ENCODE data around the gene VWA5B1. TPM values are rescaled to one million over a fixed set of nuclear protein-coding genes. Genes with fewer than 3 reads are reported as not detected.

Gene VWA5B1
- total RNA-seq, 1 donor from 2014 or later, result 0.39 TPM

DNA sequence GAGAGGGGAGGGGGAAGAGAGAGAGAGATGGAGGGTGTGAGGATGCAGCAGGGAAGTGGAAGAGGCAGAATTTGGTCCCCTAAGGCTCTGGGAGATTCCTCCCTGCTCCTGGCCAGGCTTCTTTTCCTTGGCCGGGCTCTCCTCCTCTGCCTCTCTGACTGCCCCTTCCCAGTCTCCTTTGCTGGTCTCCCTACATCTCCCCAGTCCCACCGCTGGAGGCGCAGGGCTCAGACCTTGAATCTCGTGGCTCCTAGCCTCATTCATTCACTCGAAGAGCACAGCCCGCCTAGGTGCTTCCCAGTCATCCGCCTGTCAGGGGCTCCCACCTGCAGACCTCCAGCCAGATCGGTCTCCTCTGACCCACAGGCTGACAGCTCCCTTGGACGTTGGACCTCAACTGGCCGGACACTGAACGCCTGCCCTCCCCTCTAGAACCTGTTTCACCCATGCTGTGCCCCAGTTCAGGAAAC lies 76.5 kb downstream of the VWA5B1 start:
- DNase-seq, result no peak

DNA sequence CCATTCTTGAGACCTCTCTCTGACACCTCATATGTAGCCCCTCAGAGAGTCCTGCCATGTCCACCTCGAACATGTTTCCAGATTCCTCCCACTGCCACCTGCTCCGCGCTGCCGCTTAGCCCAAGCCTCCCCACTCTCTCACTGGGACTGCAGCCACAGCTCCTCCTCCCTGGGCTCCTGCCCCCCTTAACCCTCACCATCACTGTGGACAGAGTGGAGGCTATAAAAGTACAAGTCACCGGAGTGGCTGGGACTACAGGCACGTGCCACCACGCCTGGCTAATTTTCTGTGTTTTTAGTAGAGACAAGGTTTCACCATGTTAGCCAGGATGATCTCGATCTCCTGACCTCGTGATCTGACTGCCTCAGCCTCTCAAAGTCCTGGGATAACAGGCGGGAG lies 77.0 kb downstream of the VWA5B1 start:
- DNase-seq, result no peak

GRCh38 chr1:20368866-20369470 lies 78.3 kb downstream of the VWA5B1 start:
- no peak for DNase-seq

- no peak for DNase-seq
These were observed 80.0 kb downstream of the VWA5B1 start for GRCh38 chr1:20370698-20371097.

DNA sequence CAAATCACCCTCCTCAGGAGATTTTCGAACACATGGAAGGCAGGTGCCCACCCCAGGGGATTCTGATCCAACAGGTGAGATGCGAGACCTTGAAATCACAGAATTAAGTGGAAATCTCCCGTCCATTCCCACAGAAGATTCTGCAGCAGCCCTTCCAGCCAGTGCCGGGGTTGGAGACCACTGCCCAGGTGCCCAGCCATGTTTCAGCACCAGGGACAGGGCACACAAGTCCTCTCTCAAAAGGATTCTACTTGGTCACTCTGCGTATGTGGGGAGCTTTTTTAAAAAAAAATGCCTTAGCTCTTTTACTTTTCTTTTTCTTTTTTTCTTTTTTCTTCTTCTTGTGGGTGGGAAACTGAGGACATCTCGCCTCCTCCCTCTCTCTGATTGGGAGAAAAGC lies 80.7 kb downstream of the VWA5B1 start:
- DNase-seq, result no peak

DNA sequence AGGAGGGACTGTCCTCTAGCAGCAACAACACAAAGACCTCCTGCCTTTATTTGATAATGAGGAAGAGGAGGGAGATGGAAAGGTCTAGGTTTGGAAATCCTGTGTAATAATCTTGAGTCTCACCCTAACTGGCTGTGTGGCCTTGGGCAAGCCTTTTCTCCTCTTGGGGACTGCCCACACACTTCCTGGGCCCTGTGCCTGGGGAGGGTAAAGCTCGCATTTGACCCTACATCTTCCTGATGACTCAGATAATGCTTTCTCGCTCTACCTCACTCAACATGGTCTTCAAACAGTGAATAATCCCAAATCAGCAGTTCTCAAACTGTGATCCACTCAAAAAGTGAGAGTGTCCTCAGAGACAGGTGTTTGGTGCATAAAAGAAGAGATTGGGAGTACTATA lies 81.2 kb downstream of the VWA5B1 start:
- DNase-seq, result no peak

GRCh38 chr1:20372676-20373075 lies 82.0 kb downstream of the VWA5B1 start:
- no peak for DNase-seq

GRCh38 chr1:20373286-20373685 lies 82.6 kb downstream of the VWA5B1 start:
- no peak for DNase-seq

DNA sequence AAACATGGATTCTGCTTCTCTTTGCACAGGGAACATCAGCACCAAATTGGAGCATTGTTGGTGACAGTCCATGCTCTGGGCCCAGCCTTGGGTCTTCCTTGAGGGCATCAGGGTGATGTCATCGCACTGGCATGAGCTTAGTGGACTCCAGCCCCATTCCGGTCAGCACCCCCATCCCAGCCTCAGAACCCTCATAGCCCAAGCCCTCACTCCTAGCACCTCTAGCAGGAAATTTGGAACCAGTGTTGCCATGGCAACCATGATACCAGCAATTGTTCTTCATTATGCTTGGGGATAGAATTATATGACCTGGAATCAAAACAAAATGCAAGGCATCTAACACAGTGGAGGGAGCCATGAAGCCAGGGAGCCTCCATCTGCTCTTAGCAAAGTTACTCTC lies 83.1 kb downstream of the VWA5B1 start:
- no peak for DNase-seq

DNA sequence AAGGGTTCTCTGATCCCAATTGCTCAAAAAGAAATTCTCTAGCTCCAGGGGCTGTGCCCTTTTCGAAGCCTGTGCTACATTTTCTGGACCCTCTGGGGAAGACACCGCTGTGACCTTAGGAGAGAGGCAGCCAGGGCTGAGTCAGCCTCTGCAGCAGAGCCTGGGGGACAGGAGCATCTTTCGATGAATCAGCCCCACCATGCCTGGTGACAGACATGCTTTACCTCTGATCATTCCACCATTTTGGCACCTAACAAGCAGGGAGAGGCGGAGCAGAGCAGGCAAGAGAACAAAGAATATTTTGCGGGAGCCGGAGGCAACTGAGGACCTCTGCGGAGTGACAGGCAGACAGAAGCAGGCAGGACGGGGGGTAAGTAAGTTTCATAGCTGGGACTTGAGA lies 84.9 kb downstream of the VWA5B1 start:
- no peak for DNase-seq

DNA sequence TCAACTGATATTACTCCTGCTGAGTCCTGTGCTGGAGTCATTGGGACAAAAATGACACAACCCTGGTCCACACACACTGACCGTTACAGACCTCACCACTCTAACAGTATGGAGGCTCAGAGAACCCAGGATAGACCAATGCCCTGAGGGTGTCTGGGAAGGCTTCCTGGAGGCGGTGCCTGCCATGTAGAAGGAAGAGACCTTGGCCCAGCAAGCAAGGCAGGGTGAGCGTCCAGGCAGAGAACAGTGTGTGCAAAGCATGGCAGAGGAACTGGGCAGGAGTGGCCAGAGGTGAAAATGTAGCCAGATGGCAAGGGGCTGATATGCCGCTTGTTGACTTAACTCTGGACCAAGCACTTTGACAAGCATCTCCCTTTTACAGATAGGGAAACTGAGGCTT lies 85.5 kb downstream of the VWA5B1 start:
- DNase-seq, result no peak

- DNase-seq, result no peak
These were observed 86.3 kb downstream of the VWA5B1 start for GRCh38 chr1:20376880-20377494.

DNA sequence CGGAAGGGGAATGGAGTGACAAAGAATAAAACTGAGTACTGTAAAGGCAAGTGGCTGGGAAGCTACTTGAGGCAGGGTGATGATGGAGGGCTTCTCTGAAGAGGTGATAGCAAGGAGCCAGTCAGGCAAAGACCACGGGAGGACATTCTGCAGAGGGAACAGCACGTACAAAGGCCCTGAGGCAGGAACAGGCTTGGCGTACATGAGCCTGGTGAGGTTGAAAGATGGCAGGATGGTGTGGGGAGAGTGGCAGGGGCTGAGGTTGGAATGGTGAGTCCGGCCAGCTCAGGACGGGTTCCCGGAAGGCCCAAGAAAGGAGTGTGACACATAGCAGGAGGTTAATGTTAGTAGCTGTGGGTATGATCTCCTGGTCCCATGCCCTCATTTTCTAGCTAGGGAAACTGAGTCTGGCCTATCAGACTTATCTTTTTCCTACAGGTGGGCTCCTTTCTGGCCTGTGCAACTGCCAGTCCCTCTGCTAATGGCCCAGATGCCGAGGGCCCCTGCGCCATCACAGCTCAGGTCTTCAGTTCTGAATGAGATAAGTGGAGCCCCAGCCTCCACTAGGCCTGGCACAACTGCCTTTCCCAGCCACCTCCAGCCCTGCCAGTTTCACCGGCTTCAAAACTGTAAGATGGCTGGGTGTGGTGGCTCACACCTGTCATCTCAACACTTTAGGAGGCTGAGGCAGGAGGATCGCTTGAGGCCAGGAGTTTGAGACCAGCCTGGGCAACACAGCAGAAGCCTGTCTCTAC lies 87.0 kb downstream of the VWA5B1 start:
- no peak for DNase-seq

DNA sequence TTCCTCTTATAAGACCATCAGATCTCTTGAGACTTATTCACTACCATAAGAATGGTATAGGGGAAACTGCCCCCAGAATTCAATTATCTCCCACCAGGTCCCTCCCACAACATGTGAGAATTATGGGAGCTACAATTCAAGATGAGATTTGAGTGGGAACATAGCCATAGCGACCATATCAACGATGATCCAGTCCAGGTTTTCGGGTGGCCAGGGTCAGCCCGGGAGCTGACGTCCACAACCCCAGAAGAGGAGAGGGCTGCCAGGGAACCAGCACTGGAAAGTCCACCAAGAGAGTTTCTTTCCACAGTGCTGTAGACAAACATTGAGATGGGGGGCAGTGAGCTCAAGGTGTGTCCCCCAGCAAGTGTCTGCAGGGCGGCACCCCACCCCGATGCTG lies 88.4 kb downstream of the VWA5B1 start:
- no peak for DNase-seq

DNA sequence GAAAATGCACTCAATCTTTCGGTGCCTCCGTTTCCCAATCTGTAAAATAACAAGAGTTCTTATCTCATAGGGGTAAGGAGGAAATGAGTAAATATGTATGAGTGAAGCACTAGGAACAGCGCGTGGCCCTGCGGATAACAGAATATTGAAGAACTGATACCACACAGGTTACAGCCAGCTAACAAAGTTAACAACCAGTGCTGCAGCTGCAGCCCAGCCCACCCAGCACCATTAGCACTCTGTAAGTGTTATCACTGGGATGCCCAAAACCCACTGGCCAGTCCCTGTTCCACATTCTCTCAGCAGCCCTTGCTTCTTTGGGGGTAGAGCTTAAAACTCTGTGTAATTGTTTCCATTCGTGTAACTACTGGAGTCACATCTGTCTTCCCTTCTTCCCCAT lies 89.5 kb downstream of the VWA5B1 start:
- DNase-seq, result no peak

DNA sequence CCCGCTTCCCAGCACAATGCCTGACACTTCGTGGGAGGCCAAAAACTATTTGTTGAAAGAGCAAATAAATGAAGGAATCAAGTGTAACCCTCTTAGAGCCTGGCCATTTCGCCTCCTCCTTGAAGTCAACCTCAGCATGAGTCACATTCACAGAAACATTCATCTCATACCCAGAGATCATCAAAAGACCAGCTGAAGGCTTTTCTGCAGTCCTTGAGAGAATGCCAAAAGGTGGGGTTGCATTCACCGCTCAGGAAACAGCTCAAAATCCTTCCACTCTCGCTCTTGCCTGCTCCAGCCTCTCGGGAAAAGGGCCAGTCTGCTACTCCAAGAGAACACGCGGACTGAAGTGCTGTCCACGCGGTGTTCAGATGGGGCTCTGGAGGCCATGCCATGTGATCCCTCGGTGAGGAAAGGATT lies 90.0 kb downstream of the VWA5B1 start:
- DNase-seq, result no peak

DNA sequence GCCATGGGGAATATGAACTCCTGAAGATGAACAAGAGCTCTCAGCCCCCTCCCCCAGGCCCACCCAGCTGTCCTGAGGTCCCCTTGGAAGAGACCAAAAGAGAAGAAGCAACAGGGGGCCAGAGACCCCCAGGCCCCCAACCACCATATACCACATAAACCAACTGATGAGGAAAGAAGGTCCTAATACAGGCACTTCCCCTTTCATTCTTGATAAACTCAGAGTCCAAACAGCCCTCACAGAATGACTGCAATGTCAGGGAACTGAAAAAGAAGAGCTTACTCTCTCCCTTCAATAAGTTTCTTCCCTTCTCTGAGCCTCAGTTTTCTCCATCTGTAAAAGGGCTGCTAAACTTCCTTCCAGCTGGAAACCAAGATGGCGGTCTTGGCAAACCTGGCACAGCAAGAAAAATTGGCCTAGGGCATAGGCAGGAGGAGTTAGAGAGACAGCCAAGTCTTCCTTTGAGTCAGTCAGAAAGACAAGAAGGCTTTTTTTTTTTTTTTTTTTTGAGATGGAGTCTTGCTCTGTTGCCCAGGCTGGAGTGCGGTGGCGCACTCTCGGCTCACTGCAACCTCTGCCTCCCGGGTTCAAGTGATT lies 90.5 kb downstream of the VWA5B1 start:
- DNase-seq, result no peak

GRCh38 chr1:20381961-20382360 lies 91.3 kb downstream of the VWA5B1 start:
- DNase-seq, result no peak

GRCh38 chr1:20382711-20383110 lies 92.0 kb downstream of the VWA5B1 start:
- no peak for DNase-seq

GRCh38 chr1:20383631-20384030 lies 93.0 kb downstream of the VWA5B1 start:
- no peak for DNase-seq

- no peak for DNase-seq
These were observed 95.0 kb downstream of the VWA5B1 start for GRCh38 chr1:20385630-20386029.

- DNase-seq, result no peak
These were observed 95.8 kb downstream of the VWA5B1 start for GRCh38 chr1:20386323-20387081.

DNA sequence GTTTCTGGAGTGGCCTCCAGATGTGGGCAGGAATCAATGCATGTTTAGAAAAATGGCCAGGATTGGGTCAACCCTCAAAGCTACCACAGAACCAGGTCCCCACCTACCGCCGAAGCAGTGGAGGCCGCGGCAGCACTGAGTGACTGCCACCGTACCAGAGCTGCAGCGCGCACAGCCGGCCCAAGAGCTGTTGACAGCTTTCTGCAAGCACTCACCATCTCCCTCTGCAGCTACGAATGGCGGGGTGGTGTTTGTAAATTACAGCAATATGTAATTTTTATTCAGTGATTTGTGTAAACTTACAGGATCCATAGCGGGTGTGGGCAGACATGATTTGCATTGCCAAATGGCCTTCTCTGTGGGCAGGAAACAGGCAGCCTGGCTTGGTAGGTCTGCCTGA lies 98.9 kb downstream of the VWA5B1 start:
- DNase-seq, result no peak
